Keratinocyte (primary cell): ENCODE data around the gene TRIP12.

Experiments
- CTCF ChIP-seq, 3 experiments: IDR thresholded peaks in 1 of 3; conservative IDR thresholded peaks in 1 of 3; optimal IDR thresholded peaks in 1 of 3; 2 replicates in 2 of 3; 3 replicates in 1 of 3; pipeline versions ENCODE3 to v1.5.1; 2011; ENCODE audit warnings: low read length in 3 of 3, mild to moderate bottlenecking in 3 of 3, moderate library complexity in 2 of 3, control low read depth in 1 of 3, inconsistent platforms in 1 of 3; ENCODE audit not compliant: insufficient read depth in 2 of 3; ENCODE audit errors: extremely low read depth in 1 of 3
- EZH2 ChIP-seq: IDR thresholded peaks from one replicate; pipeline ENCODE4 v1.6.1; 2012; ENCODE audit warnings: inconsistent platforms, mild to moderate bottlenecking, low read length, moderate library complexity

DNA sequence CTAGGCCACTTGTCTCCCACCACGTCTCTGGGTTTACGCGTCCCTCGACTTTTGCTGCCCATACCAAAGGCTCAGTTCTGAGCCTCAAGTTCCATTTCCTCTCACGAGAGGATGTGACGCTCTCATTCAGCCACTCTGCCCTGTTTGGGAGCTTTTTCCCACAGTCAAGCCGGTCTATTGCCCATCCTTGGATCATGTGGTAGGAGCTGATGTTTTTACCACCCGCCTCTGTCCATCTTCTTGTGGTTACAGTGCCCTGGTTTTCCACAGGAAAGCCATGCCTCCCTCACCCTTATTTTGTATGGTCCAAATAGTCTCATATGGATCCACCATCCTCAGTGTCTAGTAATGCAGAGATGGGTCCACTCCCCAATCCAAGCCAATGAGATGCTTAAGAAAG lies 20.9 kb upstream of the TRIP12 start:
- TF ChIP-seq EZH2 (no peak), CTCF (optimal IDR thresholded peaks at IDR 0.05 in 1 of 3, IDR thresholded peaks at IDR 0.05 in 1 of 3, conservative IDR thresholded peaks at IDR 0.05 in 1 of 3; ENCODE audit: extremely low read depth in 1 of 3, insufficient read depth in 2 of 3, low read length in 3 of 3) (no peak)
